Fibroblast of gingiva (primary cell): ENCODE results near the gene NAV2.

Experiments used
- DNase-seq: peaks from one replicate; pipeline ENCODE4 v3.0.0-alpha.2; 2011; ENCODE audit warnings: low read depth

NAV2 gene

GRCh38 chr11:19972651-19973050 is 260.0 kb downstream of the NAV2 start:
- DNase-seq = no peak

DNA sequence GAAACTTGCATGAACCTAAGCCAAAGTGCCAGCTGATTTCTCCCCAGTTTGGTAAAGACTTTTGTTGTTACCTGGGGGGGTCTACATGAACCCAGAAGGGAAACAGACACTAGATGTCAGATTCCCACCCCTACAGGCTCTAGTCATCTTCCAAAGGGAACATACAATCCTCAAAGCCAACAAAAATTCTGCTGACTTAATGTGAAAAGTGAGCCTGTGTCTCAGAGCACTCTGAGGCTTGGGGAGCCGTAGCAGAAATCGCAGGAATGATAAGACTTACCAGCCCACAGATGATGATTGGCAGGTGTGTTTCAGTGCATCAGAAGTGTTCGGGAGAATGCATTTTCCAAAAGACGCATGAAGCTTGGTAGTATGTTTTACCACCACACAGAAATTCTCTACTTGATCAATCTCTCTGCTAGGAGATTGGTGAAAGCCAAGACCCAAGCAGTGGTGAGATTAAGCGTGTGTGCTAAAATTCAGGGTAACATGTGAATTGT is 260.5 kb downstream of the NAV2 start:
- no peak for DNase-seq

DNA sequence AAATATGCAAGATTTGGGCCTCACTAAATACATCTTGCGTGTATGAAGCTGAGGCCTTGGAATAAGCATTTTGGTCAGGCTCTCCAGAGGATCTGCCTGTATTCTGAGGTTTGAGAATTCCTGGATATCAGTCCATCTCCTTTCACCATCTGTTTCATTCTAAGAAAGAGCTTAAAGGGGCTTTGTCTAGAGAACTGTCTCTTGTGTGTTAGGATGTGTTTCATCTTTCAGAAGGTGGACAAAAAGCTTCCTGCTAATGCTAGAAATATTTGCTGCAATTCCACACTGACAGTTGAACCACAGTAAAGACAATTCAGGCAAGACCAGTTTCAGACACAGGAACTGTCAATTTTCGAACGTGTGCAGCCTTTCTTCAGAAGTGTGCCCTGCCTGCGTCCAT is 262.2 kb downstream of the NAV2 start:
- no peak for DNase-seq

- no peak for DNase-seq
Measured at GRCh38 chr11:19975414-19975990, 262.9 kb downstream of the NAV2 start.

DNA sequence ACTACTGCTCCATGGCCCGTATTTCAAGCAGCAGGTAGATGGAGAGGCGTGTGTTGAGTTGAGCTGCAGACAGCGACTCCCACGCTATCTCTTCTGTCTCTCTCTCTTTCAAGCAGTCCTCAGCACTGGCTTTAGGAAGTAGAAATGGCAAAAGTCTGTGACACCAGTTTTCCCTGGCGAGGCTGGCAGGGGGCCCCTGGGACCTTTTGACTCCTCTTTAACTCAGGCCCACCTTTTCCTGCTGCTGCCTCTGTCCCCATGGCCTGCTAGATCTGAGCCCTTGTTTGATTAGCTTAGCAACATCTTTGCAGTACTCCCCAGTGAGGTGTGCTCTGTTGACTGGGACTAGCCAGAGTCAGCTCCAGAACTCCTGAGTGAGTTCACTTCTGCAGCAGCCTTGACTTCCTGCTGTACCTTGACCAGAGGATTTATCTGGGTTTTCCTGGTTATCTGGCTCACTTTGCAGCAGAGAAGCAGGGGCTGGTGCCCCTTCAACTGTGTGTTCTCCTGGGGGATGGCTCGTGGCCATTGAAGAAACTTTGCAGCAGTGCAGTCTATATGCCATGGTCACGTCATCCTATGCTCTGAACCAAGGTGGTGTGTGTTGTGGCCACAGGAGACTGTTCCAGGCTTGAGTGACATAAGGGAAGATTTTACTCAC is 263.8 kb downstream of the NAV2 start:
- DNase-seq = no peak

GRCh38 chr11:19977941-19978340 is 265.3 kb downstream of the NAV2 start:
- DNase-seq = no peak

- DNase-seq = peak; percentile 75
Measured at GRCh38 chr11:19978668-19979518, 266.3 kb downstream of the NAV2 start.

GRCh38 chr11:19979519-19979845 is 266.8 kb downstream of the NAV2 start:
- DNase-seq = no peak

GRCh38 chr11:19980388-19980787 is 267.8 kb downstream of the NAV2 start:
- no peak for DNase-seq

GRCh38 chr11:19980957-19981669 is 268.5 kb downstream of the NAV2 start:
- DNase-seq = peak; percentile 95

- DNase-seq = peak; percentile 14
Measured at GRCh38 chr11:19982774-19983495, 270.3 kb downstream of the NAV2 start.

- no peak for DNase-seq
Measured at GRCh38 chr11:19984048-19984742, 271.6 kb downstream of the NAV2 start.

DNA sequence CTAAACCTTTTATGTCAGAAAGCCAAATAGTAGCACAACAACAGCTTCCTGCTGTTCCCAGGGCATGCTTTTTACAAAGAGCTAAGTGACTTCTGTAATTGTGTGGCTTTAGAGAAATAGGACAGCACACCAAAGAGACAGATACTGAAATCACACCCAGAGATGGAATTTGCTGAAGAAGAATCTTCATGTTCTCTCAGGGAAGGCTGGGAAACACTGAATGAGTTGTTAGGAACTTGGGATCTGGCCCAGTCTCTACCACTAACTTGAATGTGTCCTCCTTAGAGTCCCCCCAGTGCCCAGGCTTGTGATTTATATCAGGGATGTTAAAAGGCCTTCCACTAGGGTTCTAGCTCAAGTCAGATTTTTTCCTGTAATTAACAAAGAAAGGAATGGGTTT is 272.5 kb downstream of the NAV2 start:
- no peak for DNase-seq

DNA sequence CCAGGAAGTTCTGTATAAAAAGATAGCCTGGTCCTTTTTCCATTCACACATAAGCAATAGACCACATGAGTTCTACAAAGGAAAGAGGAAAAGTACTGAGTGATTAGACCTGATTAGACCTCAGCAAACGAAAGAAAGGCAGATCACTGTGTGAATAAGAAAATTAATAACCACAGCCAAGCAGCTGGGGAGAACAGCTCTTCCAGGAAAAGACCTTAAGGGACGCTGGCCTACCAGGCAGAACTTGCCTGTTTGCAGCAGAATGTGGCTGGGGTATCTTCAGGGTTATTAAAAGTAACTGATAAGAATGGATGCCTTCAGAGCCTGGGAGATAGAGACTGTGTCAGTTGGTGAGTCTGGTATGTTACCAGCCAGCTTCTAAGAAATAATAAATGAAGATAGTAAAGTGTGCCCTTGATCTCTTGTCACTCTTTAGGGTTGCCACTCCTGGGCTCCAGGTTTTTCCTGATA is 274.7 kb downstream of the NAV2 start:
- no peak for DNase-seq

- peak; percentile 91 for DNase-seq
Measured at GRCh38 chr11:19988598-19988997, 276.0 kb downstream of the NAV2 start.

DNA sequence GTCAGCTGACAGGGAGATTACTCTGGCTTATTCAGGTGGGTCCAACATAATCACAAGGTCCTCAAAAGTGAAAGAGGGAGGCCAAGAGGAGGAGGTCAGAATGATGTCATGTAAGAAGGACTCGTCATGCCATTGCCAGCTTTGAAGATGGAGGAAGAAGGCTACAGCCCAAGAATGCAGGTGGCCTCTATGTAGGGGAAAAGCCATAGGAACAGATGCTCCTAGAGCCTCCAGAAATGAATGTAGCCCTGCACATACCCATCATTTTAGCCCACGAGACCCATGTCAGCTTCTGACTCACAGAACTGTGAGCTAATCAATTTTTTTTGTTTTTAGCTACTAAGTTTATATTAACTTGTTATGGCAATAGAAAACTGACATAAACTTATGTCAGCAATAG is 276.6 kb downstream of the NAV2 start:
- DNase-seq = no peak

GRCh38 chr11:19992162-19992561 is 279.5 kb downstream of the NAV2 start:
- no peak for DNase-seq

GRCh38 chr11:19992998-19993397 is 280.4 kb downstream of the NAV2 start:
- no peak for DNase-seq

DNA sequence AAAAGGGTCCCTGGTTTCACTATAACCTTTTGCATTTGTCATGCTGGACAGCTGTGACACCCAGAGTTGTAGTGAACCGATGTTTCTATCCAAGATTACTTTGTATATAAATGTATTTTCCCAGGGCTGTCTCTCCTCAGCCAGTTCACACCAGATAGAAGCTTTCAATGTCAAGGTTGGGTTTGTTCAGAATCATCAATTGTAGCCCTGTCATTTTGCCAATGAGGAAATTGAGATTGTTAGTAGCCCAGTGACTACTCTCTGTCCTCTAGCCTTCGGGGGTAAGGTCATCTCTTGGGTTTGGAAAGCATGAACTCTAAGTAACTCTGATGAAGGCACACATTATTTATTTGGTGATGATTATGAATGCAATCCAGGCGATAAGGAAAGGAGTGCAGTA is 282.0 kb downstream of the NAV2 start:
- no peak for DNase-seq

- peak; percentile 91 for DNase-seq
Measured at GRCh38 chr11:19995145-19995544, 282.5 kb downstream of the NAV2 start.

GRCh38 chr11:19996571-19996970 is 283.9 kb downstream of the NAV2 start:
- no peak for DNase-seq
